ENCODE measurements around the gene COMMD4. TPM values are rescaled to one million over a fixed set of nuclear protein-coding genes. Genes with fewer than 3 reads are reported as not detected.

The COMMD4 gene
- total RNA-seq, 1 donor, result 61.7 TPM

GRCh38 chr15:75362642-75363249, 26.9 kb downstream of the COMMD4 start:
- no peak for TF ChIP-seq CTCF (IDR thresholded peaks at IDR 0.05; ENCODE audit: insufficient read depth, low read depth, low read length)
- DNase-seq (ENCODE audit: low read depth), result no peak

GRCh38 chr15:75363786-75364185, 27.9 kb downstream of the COMMD4 start:
- no peak for TF ChIP-seq CTCF (IDR thresholded peaks at IDR 0.05; ENCODE audit: insufficient read depth, low read depth, low read length)
- no peak overlapping the region for H3K4me3 ChIP-seq (ENCODE audit: low read depth, low read length)
- DNase-seq (ENCODE audit: low read depth), result no peak

More at GRCh38 chr15:75362642-75363249, 26.9 kb downstream of the COMMD4 start:
- no peak overlapping the region for H3K4me3 ChIP-seq (ENCODE audit: low read depth, low read length)

GRCh38 chr15:75364881-75365280, 29.0 kb downstream of the COMMD4 start:
- DNase-seq (ENCODE audit: low read depth), result no peak
- H3K4me3 ChIP-seq (ENCODE audit: low read depth, low read length), result no peak overlapping the region
- TF ChIP-seq CTCF (IDR thresholded peaks at IDR 0.05; ENCODE audit: insufficient read depth, low read depth, low read length), result no peak

- TF ChIP-seq CTCF (IDR thresholded peaks at IDR 0.05; ENCODE audit: insufficient read depth, low read depth, low read length), result no peak
These were observed 30.3 kb downstream of the COMMD4 start for GRCh38 chr15:75366163-75366562.

GRCh38 chr15:75367006-75367405, 31.1 kb downstream of the COMMD4 start:
- no peak overlapping the region for H3K4me3 ChIP-seq (ENCODE audit: low read depth, low read length)
- DNase-seq (ENCODE audit: low read depth), result no peak
- TF ChIP-seq CTCF (IDR thresholded peaks at IDR 0.05; ENCODE audit: insufficient read depth, low read depth, low read length), result no peak

More at GRCh38 chr15:75366163-75366562, 30.3 kb downstream of the COMMD4 start:
- H3K4me3 ChIP-seq (ENCODE audit: low read depth, low read length), result no peak overlapping the region
- DNase-seq (ENCODE audit: low read depth), result no peak

GRCh38 chr15:75367406-75367912, 31.6 kb downstream of the COMMD4 start:
- no peak for TF ChIP-seq CTCF (IDR thresholded peaks at IDR 0.05; ENCODE audit: insufficient read depth, low read depth, low read length)
- H3K4me3 ChIP-seq (ENCODE audit: low read depth, low read length), result peak overlapping the region; percentile 93
- no peak for DNase-seq (ENCODE audit: low read depth)

All from fibroblast of villous mesenchyme (primary cell).